Measurements from ENCODE around the gene ZNF385D. TPM values are rescaled to one million over a fixed set of nuclear protein-coding genes. Genes with fewer than 3 reads are reported as not detected.
"Not testable (repeated sequence)": the region's sequence is repeated elsewhere in the genome, so short reads cannot be mapped to it uniquely, and the experiment has no call there.

ZNF385D gene
- total and polyA plus RNA-seq, 3 donors from 2014 or later, result 21.1 to 57.0 (median 31.4) TPM

GRCh38 chr3:21392526-21392925 lies 358.5 kb downstream of the ZNF385D start:
- no peak overlapping the region for H3K27ac ChIP-seq
- H3K4me1 ChIP-seq, result no peaks in the 10 kb centered on the region
- H3K36me3 ChIP-seq (ENCODE audit: low read depth, missing control alignments), result no peaks in the 10 kb centered on the region
- intact Hi-C loops (cut with DNase I; ENCODE audit: low total_unique reads), result no loop called here
- H3K4me3 ChIP-seq, result no peak overlapping the region
- TF ChIP-seq CTCF (IDR thresholded peaks at IDR 0.05), result no peak
- no peak for TF ChIP-seq POLR2A (IDR thresholded peaks at IDR 0.05)
- DNase-seq, result no peak
- H3K9me3 ChIP-seq, result no peaks in the 10 kb centered on the region
- H3K27me3 ChIP-seq, result no peaks in the 10 kb centered on the region
- 48 to 59% methylated on average over 1 of the region's 1 CpG for WGBS, 2 donors

DNA sequence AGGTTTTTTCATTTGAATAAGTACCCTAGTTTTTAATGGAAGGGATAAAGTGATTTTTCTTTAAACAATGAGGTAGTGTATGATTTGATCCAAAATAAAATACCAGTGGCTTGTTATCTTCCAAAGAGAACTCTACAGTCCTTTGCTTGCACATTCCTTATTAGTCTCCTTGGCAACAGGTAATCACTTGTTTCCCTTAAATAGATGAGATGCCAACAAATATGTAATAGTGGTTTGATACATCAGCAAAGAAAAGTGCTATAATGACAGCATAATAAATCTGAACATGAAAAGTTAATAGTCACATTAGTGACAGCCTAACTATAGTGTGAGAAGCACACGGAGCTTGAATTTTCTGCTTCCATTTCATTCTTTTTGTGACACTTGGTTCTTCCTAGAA lies 360.2 kb downstream of the ZNF385D start:
- 60 to 73% methylated on average over 1 of the region's 1 CpG for whole genome bisulfite sequencing, 2 donors
- no peak for DNase-seq

DNA sequence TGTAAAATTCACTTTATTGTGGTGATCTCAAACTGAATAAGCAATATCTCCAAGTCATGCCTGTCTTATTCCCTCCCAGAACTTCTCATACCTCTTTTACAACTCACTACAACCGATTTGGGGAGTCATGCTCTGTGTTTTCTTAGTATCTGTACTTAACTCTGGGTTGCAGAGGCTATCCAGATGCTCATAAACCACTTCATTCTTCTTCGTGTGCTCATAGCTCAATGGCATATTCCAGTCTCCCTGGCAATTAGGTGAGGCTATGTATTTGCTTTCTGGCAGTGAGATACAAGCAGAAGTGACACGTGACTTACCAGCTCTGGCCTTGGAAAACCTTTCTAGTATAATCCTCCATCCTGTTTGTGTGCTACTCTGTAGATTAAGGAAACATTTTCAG lies 360.9 kb downstream of the ZNF385D start:
- no peaks in the 10 kb centered on the region for H3K27me3 ChIP-seq
- no peaks in the 10 kb centered on the region for H3K36me3 ChIP-seq (ENCODE audit: low read depth, missing control alignments)
- TF ChIP-seq CTCF (IDR thresholded peaks at IDR 0.05) (no peak), POLR2A (IDR thresholded peaks at IDR 0.05) (no peak)
- H3K4me3 ChIP-seq, result no peak overlapping the region
- no peak overlapping the region for H3K27ac ChIP-seq
- no peaks in the 10 kb centered on the region for H3K4me1 ChIP-seq
- no peaks in the 10 kb centered on the region for H3K9me3 ChIP-seq
- DNase-seq, result no peak
- 59 to 66% methylated on average over 3 of the region's 3 CpGs for WGBS, 2 donors
- intact Hi-C loops (cut with DNase I; ENCODE audit: low total_unique reads), result no loop called here

More for the DNA sequence above, 360.2 kb downstream of the ZNF385D start:
- Histone ChIP-seq H3K27me3 (no peaks in the 10 kb centered on the region), H3K9me3 (no peaks in the 10 kb centered on the region), H3K4me1 (no peaks in the 10 kb centered on the region), H3K36me3 (ENCODE audit: low read depth, missing control alignments) (no peaks in the 10 kb centered on the region), H3K27ac (no peak overlapping the region), H3K4me3 (no peak overlapping the region)
- TF ChIP-seq CTCF (IDR thresholded peaks at IDR 0.05) (no peak), POLR2A (IDR thresholded peaks at IDR 0.05) (no peak)
- intact Hi-C loops (cut with DNase I; ENCODE audit: low total_unique reads), result no loop called here

DNA sequence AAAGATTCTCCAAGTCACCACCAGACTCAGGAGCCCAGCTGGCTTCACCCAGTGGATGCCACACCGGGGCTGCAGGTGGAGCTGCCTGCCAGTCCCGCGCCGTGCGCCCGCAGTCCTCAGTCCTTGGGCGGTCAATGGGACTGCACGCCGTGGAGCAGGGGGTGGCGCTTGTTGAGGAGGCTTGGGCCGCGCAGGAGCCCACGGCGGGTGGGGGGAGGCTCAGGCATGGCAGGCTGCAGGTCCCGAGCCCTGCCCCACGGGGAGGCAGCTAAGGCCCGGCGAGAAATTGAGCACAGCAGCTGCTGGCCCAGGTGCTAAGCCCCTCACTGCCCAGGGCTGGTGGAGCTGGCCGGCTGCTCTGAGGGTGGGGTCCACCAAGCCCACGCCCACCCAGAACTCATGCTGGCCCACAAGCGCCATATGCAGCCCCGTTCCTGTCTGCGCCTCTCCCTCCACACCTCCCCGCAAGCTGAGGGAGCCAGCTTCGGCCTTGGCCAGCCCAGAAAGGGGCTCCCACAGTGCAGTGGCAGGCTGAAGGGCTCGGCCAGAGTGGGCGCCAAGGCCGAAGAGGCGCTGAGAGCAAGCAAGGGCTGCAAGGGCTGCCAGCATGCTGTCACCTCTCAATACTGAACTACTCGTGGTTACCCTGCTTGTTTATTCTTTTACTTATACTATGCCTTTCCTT lies 363.7 kb downstream of the ZNF385D start:
- WGBS, 2 donors, result 90 to 95% methylated on average over 9 to 24 of the region's 30 CpGs
- H3K27ac ChIP-seq; H3K4me1 ChIP-seq; H3K36me3 ChIP-seq (ENCODE audit: low read depth, missing control alignments); H3K4me3 ChIP-seq; H3K9me3 ChIP-seq; intact Hi-C loops (cut with DNase I; ENCODE audit: low total_unique reads); DNase-seq; H3K27me3 ChIP-seq: not testable (repeated sequence)

DNA sequence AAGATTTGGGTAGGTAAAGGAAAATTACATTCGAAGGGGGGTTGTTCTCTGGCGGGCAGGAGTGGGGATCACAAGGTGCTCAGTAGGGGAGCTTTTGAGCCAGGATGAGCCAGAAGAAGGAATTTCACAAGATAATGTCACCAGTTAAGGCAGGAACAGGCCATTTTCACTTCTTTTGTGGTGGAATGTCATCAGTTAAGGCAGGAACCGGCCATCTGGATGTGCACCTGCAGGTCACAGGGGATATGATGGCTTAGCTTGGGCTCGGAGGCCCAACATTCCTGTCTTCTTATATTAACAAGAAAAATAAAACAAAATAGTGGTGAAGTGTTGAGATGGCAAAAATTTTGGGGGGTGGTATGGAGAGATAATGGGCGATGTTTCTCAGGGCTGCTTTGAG lies 373.0 kb downstream of the ZNF385D start:
- H3K27ac ChIP-seq; DNase-seq; H3K36me3 ChIP-seq (ENCODE audit: low read depth, missing control alignments); H3K27me3 ChIP-seq; H3K4me1 ChIP-seq; H3K9me3 ChIP-seq; H3K4me3 ChIP-seq; intact Hi-C loops (cut with DNase I; ENCODE audit: low total_unique reads): not testable (repeated sequence)
- 81 to 85% methylated on average over 5 of the region's 5 CpGs for WGBS, 2 donors

DNA sequence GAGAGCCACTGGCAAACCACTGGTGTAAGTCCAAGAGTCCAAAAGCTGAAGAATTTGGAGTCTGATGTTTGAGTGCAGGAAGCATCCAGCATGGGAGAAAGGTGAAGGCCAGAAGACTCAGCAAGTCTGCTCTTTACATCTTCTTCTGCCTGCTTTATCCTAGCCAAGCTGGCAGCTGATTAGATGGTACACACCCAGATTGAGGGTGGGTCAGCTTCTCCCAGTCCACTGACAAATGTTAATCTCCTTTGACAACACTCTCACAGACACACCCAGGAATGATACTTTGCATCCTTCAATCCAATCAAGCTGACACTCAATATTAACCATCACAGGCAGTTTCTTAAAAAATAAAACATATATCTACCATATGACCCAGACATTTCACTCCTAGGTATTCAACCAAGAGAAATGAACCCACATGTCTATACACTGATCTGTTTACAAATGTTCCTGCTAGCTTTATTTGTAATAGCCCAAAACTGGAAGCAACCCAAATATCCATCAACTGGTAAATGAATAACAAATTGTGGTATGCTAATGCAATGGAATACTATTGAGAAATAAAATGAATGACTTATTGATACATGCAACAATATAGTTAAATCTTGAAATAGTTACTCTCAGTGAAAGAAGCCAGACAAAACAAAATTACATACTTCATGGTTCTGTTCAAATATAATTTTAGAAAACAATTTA lies 373.8 kb downstream of the ZNF385D start:
- DNase-seq, result no peak
- H3K27ac ChIP-seq, result no peak overlapping the region
- H3K4me1 ChIP-seq, result no peaks in the 10 kb centered on the region
- no peaks in the 10 kb centered on the region for H3K36me3 ChIP-seq (ENCODE audit: low read depth, missing control alignments)
- intact Hi-C loops (cut with DNase I; ENCODE audit: low total_unique reads), result no loop called here
- no peak overlapping the region for H3K4me3 ChIP-seq
- no peaks in the 10 kb centered on the region for H3K27me3 ChIP-seq
- TF ChIP-seq CTCF (IDR thresholded peaks at IDR 0.05) (no peak), POLR2A (IDR thresholded peaks at IDR 0.05) (no peak)
- no peaks in the 10 kb centered on the region for H3K9me3 ChIP-seq

All from testis (tissue), 3 donors.